C4-2B (cell line): ENCODE measurements around the gene ZSCAN12.
A peak's percentile ranks its signal among the peaks of the same experiment; 100 is the strongest.

Source experiments
- H3K27ac ChIP-seq: fragments of 450-650 bp; 2 replicates; pipeline ENCODE4 v1.5.1; 2017
- ZFX ChIP-seq: fragments of 450-650 bp; IDR thresholded peaks from 2 replicates; pipeline ENCODE4 v1.6.1; 2017
- TF ChIP-seq, protein P1 (sequence below): fragments of 450-650 bp; conservative IDR thresholded peaks from 2 replicates; pipeline ENCODE4 v1.5.1; 2017; ENCODE audit warnings: mild to moderate bottlenecking

Gene ZSCAN12

DNA sequence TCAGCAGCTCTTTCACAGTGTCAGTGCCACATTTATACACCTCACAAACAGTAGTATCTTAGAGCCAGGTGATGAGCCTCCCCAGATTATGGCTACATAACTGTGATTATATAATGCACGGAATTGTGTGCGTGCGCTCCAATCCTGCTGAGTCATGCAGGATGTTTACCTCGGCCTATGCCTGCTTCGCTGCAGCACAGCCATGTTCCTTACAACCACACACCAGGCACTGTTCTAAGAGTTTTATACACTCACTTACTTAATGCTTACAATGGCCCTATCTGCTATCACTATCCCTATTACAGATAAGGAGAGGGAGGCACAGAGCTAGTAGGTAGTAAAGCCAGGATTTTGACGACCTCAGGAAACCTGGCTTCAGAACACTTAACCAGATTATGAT lies 42.5 kb downstream of the ZSCAN12 start:
- no peak for TF ChIP-seq ZFX
- TF ChIP-seq, protein P1, sequence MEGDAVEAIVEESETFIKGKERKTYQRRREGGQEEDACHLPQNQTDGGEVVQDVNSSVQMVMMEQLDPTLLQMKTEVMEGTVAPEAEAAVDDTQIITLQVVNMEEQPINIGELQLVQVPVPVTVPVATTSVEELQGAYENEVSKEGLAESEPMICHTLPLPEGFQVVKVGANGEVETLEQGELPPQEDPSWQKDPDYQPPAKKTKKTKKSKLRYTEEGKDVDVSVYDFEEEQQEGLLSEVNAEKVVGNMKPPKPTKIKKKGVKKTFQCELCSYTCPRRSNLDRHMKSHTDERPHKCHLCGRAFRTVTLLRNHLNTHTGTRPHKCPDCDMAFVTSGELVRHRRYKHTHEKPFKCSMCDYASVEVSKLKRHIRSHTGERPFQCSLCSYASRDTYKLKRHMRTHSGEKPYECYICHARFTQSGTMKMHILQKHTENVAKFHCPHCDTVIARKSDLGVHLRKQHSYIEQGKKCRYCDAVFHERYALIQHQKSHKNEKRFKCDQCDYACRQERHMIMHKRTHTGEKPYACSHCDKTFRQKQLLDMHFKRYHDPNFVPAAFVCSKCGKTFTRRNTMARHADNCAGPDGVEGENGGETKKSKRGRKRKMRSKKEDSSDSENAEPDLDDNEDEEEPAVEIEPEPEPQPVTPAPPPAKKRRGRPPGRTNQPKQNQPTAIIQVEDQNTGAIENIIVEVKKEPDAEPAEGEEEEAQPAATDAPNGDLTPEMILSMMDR: no peak
- no peak overlapping the region; the same call in 1 of the 2 replicates for H3K27ac ChIP-seq

DNA sequence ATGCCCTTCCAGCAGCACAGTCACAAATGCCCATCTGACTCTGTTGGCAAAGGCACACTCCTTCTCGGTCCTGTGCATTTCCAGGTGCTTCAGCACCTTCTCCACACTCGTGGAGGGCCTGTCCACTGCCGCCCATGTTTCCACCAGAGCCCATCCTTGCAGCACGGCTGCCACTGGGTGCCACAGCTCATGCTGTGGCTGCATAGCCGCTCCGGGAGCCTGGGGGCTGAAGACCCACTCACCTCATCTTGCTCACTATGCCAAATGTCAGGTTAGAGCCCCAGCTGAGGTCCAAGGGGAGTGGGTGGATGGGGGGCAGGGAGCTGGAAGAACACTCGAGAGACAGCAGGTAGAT lies 42.9 kb downstream of the ZSCAN12 start:
- no peak for TF ChIP-seq ZFX
- H3K27ac ChIP-seq: peak overlapping the region; percentile 59

DNA sequence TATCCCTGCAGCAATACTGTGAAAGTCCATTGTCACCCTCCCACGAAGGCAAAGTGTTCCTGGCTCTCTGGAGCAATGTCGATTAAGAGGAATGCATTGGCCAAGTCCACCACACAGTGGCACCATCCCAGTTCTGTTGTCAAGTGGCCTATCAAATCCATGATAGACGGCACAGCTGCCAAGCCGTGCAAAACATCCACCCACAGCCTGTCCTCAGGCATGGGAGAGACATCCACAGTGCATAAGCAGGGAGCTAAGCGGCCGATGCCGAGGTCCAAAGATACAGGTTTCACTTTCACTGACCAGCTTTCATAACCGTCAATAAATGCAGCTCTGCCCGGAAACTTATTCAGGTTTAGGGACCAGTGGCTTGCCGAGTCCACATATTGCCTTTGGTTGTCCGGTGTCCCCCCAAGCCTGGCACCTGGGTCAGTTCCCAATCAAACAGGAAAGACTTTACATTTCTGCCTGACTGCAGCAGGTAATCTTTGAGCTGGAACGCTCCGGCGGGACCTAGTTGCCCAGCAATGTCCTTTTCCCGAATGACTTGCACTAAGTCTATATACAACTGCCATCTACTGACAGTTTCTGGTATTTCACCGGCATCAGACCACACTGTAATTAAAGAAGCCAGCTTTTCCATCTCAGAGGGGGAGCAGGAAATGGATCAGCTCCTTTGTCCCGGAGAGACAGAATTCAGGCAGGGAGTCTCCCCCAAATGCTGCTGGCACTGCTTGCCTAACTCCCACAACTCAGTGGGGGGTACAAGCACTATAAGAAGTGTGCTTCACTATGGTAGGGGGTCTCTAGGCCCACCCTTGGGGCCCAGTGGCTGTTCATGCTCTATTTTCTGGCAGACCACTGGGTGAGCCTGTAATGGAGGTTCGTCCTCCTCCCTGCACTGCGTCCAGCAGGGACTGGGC lies 43.5 kb downstream of the ZSCAN12 start:
- TF ChIP-seq, protein P1: peak; percentile 86
- TF ChIP-seq ZFX: no peak
- H3K27ac ChIP-seq: peak overlapping the region; percentile 59

DNA sequence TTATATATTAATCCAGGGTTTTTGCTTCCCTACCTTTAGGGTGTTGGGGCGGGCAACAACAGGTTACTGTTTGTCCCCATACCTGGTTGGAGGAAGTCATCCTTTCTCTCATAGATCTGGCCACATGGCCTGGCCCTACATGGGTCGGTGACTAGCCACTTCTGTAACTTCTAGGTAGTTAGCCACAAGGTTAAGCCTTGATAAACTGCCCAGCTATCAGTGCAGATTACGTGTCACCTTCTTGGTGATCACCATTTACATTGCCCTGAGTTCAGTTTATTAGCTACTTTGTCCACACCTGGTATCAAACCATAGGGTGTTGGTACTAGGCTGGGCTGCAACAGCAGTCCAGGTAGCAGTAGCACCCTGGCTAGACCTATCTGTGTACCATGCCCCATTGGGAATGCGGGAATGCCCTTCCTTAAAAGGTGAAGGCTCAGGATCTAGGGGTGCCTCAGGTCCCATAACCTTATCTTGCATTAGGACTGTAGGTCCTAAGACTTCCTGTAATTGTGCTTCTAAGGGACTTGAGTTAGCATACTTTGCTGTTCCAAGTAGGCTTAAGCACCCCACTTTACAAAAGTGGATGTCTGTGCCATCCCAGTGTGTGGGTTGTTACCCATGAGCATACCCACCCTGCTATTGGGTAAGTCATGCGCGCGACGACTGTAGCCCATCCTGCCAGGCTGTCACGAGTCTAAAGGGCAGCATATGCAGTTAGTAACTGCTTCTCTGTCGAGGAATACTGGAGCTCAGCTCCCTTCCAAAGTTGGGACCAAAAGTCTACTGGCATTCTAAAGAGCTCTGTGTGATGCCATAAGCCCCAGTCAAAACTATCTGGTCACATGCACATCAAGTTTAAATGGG lies 44.6 kb downstream of the ZSCAN12 start:
- peak overlapping the region; percentile 59 for H3K27ac ChIP-seq
- TF ChIP-seq, protein P1: no peak
- no peak for TF ChIP-seq ZFX

DNA sequence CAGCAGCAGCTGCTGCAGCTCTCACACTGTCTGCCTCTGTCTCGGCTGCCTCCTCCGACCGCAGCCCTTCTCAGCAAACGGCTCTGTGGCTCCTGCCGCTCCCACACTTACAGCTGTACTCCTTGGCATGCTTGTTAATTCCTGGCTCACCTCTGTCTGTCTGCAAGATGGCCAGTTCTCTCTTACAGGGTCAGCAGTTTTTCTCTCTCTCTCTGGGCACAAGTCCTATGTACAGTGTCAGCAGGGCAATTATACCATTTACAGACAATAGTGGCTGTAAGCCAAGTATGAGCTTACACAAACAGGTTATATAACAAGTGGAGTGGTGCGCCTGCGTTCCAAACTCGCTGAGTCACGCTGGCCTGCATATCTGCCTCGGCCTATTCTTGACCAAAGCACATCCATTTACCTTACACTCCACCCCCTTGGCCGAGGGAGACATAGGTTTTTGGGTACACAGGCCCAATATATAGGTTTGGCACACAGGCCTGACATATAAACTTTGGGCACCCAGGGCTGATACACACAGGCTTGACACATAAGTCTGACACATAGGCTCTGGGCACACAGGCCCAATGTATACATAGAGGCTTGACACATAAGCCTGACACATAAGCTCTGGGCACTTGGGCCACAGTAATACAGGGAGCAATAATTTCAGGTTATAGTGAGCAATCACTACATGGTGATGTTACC lies 45.4 kb downstream of the ZSCAN12 start:
- no peak overlapping the region for H3K27ac ChIP-seq
- TF ChIP-seq, protein P1: no peak
- no peak for TF ChIP-seq ZFX

DNA sequence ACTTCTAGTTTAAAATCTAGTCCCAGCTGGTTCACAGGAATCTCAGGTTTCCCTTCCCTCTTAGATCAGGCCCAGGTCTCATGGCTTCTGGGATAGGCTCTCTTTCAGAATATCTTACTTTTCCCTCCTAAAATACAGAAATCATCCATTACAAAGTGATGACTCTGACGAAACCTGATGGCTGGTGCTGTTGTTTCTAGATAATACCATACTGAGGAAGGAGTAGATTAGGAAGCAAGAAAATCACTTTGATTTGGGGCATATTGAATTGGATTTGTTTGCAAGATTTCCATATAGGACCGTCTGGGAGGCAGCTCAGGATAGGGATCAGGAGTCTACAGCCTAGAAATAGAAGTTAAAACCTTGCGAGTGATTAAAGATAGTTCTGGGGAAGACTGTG lies 46.2 kb downstream of the ZSCAN12 start:
- TF ChIP-seq, protein P1: no peak
- TF ChIP-seq ZFX: no peak
- H3K27ac ChIP-seq: no peak overlapping the region

DNA sequence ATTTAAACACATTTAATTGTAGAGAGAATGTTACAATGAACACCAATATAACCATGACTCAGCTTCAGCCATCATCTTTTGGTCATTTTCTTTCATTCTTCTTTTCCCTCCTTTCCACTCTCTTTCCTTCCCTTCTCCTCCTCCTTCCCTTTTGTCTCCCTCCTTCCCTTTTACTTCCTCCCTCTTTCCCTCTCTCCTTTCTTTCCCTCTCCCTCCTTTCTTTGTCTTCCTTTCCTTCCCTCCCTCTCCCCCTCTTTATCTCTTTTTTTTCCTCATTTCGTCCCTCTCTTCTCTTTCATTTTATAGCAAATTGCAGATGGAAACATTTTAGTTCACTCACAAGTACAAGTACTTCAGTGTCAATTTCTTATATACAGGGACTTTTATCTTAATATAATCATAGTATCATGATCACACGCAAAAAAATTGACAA lies 48.0 kb downstream of the ZSCAN12 start:
- no peak overlapping the region for H3K27ac ChIP-seq
- TF ChIP-seq, protein P1: no peak
- TF ChIP-seq ZFX: no peak
